ENCODE measurements around the gene AGPS. TPM values are rescaled to one million over a fixed set of nuclear protein-coding genes. Genes with fewer than 3 reads are reported as not detected.

Gene AGPS
- polyA plus RNA-seq, 2 of the 4 experiments (the other 2 are of a cell fraction), result 49.8 to 62.1 TPM

DNA sequence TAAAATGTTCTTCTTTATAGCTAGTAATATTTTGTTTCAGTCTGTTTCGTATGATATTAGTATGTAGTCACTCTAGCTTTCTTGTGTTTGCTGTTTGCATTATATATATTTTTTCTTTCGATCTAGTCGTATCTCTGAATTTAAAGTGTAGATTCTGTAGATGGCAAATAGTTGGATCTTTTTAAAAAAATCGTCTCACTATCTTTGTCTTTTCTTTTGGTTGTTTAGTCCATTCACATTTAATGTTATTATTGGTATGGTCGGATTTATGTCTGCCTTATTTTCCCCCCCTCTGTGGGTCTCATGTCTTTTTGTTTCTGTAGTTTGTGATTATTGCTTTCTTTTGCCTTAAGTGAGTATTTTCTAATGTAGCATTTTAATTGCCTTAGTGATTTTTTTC is 84.3 kb downstream of the AGPS start:
- Histone ChIP-seq H3K4me2 (no peak overlapping the region), H3K4me1 (peaks cover 9% of the 10 kb centered on the region), H3K4me3 (no peak overlapping the region), H3K27ac (no peak overlapping the region), H3K9me3 (peaks cover 17% of the 10 kb centered on the region; the same call in 2 of the 3 replicates)
- 91% methylated on average over 5 of the region's 5 CpGs for WGBS (ENCODE audit: missing lambda C conversion rate)
- TF ChIP-seq, protein P1, sequence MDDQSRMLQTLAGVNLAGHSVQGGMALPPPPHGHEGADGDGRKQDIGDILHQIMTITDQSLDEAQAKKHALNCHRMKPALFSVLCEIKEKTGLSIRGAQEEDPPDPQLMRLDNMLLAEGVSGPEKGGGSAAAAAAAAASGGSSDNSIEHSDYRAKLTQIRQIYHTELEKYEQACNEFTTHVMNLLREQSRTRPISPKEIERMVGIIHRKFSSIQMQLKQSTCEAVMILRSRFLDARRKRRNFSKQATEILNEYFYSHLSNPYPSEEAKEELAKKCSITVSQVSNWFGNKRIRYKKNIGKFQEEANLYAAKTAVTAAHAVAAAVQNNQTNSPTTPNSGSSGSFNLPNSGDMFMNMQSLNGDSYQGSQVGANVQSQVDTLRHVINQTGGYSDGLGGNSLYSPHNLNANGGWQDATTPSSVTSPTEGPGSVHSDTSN (IDR thresholded peaks at IDR 0.05), result no peak
- TF ChIP-seq PHF8 (IDR thresholded peaks at IDR 0.05; ENCODE audit: borderline replicate concordance, low read depth), result no peak
- FAIRE-seq (no peak), ATAC-seq (no peak), DNase-seq (ENCODE audit: low read depth in 1 of 2, low spot score in 1 of 2) (no peak)
- ChIA-PET POLR2A (no interaction called here), CTCF (no interaction called here)

GRCh38 chr2:177478029-177478428 is 85.5 kb downstream of the AGPS start:
- Histone ChIP-seq H3K4me3 (no peak overlapping the region), H3K9me3 (peaks cover 8% of the 10 kb centered on the region; the same call in 2 of the 3 replicates), H3K4me2 (no peak overlapping the region), H3K4me1 (peaks cover 9% of the 10 kb centered on the region), H3K27ac (no peak overlapping the region)
- POLR2A ChIA-PET, result no interaction called here
- no peak for DNase-seq (ENCODE audit: low read depth in 1 of 2, low spot score in 1 of 2)
- ATAC-seq, result no peak
- WGBS (ENCODE audit: missing lambda C conversion rate), result 93% methylated on average over 2 of the region's 2 CpGs
- CTCF ChIA-PET, result interaction anchor here (1.6 kb wide), 1 partner anchor 11 kb away, joined by 7 read pairs; no protein-coding TSS in a partner anchor
- FAIRE-seq, result no peak
- TF ChIP-seq NPAS2 (CRISPR knock-in tag; IDR thresholded peaks at IDR 0.05; ENCODE audit: borderline replicate concordance), result no peak
- TF ChIP-seq BHLHE40 (IDR thresholded peaks at IDR 0.05; ENCODE audit: low read depth, low read length), result no peak
- TF ChIP-seq CHD2 (IDR thresholded peaks at IDR 0.05; ENCODE audit: low read length, partially characterized antibody), result no peak
- no peak; the same call in 1 of the 2 replicates for TF ChIP-seq FOSL2 (IDR thresholded peaks at IDR 0.05)
- peak; percentile 86 for TF ChIP-seq FOSL2 (CRISPR knock-in tag; IDR thresholded peaks at IDR 0.05)
- no peak for TF ChIP-seq ESRRA (IDR thresholded peaks at IDR 0.05; ENCODE audit: borderline replicate concordance, low read length)
- TF ChIP-seq TFCP2L1 (CRISPR knock-in tag; IDR thresholded peaks at IDR 0.05), result no peak
- TF ChIP-seq MAFK (IDR thresholded peaks at IDR 0.05; ENCODE audit: partially characterized antibody), result peak; percentile 7
- TF ChIP-seq ZC3H11A (IDR thresholded peaks at IDR 0.05), result no peak
- TF ChIP-seq HDAC2 (IDR thresholded peaks at IDR 0.05), result no peak

- FAIRE-seq (no peak), DNase-seq (ENCODE audit: low read depth in 1 of 2, low spot score in 1 of 2) (no peak), ATAC-seq (no peak)
- H3K27ac ChIP-seq, result no peak overlapping the region
- CTCF ChIA-PET, result interaction anchor here (0.6 to 1.6 kb wide), 2 partner anchors 10 to 236 kb away, joined by 3 to 7 read pairs; no protein-coding TSS in a partner anchor
- TF ChIP-seq, protein P1 (IDR thresholded peaks at IDR 0.05), result no peak
- no peak for TF ChIP-seq CHD4 (IDR thresholded peaks at IDR 0.05; ENCODE audit: borderline replicate concordance)
- TF ChIP-seq KDM5A (IDR thresholded peaks at IDR 0.05), result no peak
- no peak for TF ChIP-seq NFE2L2 (conservative IDR thresholded peaks at IDR 0.05; ENCODE audit: low read length)
- no peak for TF ChIP-seq HOXB13 (CRISPR knock-in tag; IDR thresholded peaks at IDR 0.05; ENCODE audit: low read depth)
- TF ChIP-seq CBX2 (IDR thresholded peaks at IDR 0.05; ENCODE audit: borderline replicate concordance, low read depth), result no peak
- TF ChIP-seq REST (IDR thresholded peaks at IDR 0.05), result no peak
- TF ChIP-seq CHD2 (IDR thresholded peaks at IDR 0.05; ENCODE audit: low read length, partially characterized antibody), result no peak
- no peak for TF ChIP-seq HEYL (CRISPR knock-in tag; IDR thresholded peaks at IDR 0.05)
- TF ChIP-seq, protein P2, sequence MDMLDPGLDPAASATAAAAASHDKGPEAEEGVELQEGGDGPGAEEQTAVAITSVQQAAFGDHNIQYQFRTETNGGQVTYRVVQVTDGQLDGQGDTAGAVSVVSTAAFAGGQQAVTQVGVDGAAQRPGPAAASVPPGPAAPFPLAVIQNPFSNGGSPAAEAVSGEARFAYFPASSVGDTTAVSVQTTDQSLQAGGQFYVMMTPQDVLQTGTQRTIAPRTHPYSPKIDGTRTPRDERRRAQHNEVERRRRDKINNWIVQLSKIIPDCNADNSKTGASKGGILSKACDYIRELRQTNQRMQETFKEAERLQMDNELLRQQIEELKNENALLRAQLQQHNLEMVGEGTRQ (IDR thresholded peaks at IDR 0.05), result no peak
- no peak for TF ChIP-seq FOSB (CRISPR knock-in tag; IDR thresholded peaks at IDR 0.05)
- no peak for TF ChIP-seq JUN (IDR thresholded peaks at IDR 0.05)
- peaks cover 8% of the 10 kb centered on the region; the same call in 2 of the 3 replicates for H3K9me3 ChIP-seq
- 92% methylated on average over 2 of the region's 2 CpGs for WGBS (ENCODE audit: missing lambda C conversion rate)
- POLR2A ChIA-PET, result no interaction called here
- peaks cover 9% of the 10 kb centered on the region for H3K4me1 ChIP-seq
- no peak overlapping the region for H3K4me3 ChIP-seq
- no peak overlapping the region for H3K4me2 ChIP-seq
Measured at GRCh38 chr2:177478907-177479306, 86.3 kb downstream of the AGPS start.
